Aorta (tissue), 5 donors: ENCODE data around the gene DAPK3. TPM values are rescaled to one million over a fixed set of nuclear protein-coding genes. Genes with fewer than 3 reads are reported as not detected.

Source experiments
- ATAC-seq: fragments of 200-7000 bp; cut with Tn5 transposase; one replicate; pipeline ENCODE4 v1.9.1; 2022; ENCODE audit warnings: moderate library complexity; ENCODE audit not compliant: low FRiP score
- DNase-seq, 2 donors: peaks; one replicate each; pipeline ENCODE4 v3.0.0-alpha.2; 2020
- H3K27ac ChIP-seq, 2 donors: one replicate each; pipeline ENCODE4 v1.5.1; 2013; ENCODE audit warnings: low read length in 2 of 2, mild to moderate bottlenecking in 2 of 2, moderate library complexity in 2 of 2, control low read depth in 1 of 2, inconsistent platforms in 1 of 2, low read depth in 1 of 2
- H3K27me3 ChIP-seq, 2 donors: one replicate each; pipeline ENCODE4 v1.6.1; 2013; ENCODE audit warnings: control low read depth in 1 of 2, low read length in 1 of 2, mild to moderate bottlenecking in 1 of 2, moderate library complexity in 1 of 2; ENCODE audit not compliant: insufficient read depth in 2 of 2, control insufficient read depth in 1 of 2
- H3K36me3 ChIP-seq, 2 donors: one replicate each; pipeline ENCODE4 v1.6.1; 2013; ENCODE audit warnings: control low read depth in 1 of 2, low read length in 1 of 2, mild to moderate bottlenecking in 1 of 2; ENCODE audit not compliant: insufficient read depth in 2 of 2, control insufficient read depth in 1 of 2
- H3K4me1 ChIP-seq, 2 donors: one replicate each; pipeline ENCODE4 v1.6.1; 2013; ENCODE audit warnings: low read length in 2 of 2, control low read depth in 1 of 2, mild to moderate bottlenecking in 1 of 2, moderate library complexity in 1 of 2; ENCODE audit not compliant: insufficient read depth in 2 of 2, control insufficient read depth in 1 of 2
- H3K4me3 ChIP-seq, 2 donors: one replicate each; pipeline ENCODE4 v1.5.1; 2013; ENCODE audit warnings: low read length in 2 of 2, control low read depth in 1 of 2, mild to moderate bottlenecking in 1 of 2
- H3K9me3 ChIP-seq: one replicate; pipeline ENCODE4 v1.6.1; 2013; ENCODE audit warnings: mild to moderate bottlenecking, low read length; ENCODE audit not compliant: control insufficient read depth
- WGBS, 2 donors: extraction: QIAGEN DNeasy Blood & Tissue Kit; methylation state at CpG; one replicate each; pipeline ENCODE4 v1.1.7; 2013; 5-methylcytosine and 5-hydroxymethylcytosine counted together
- intact Hi-C, 2 donors: fragments of 100-400 bp; cut with DNase I; formaldehyde crosslinking; loops; one replicate each; pipeline versions ENCODE4 v1.14.2 to v1.15.0; 2022
- polyA plus RNA-seq, 2 donors: library from polyadenylated mRNA; stranded (reverse); fragments of 200-250 nt; gene quantifications; one replicate each; pipeline ENCODE4 v1.2.3, GENCODE V29; 2013
- total RNA-seq, 2 donors: library from RNA; stranded (reverse); fragmentation: NEBNext Ultra II Directional; extraction: Animal tissue kit (Norgen Biotek cat#: 25700); gene quantifications; one replicate each; pipeline ENCODE4 v1.2.1, GENCODE V29; 2021
- donor health status: healthy with polysubstance abuse.
- donor health status: Bipolar disorder and iron deficiency.
- donor health status: DM: no; HTN: no; CAD: no.
- donor health status: DM: no; HTN: no; CAD: no.
- donor health status: DM: yes; HTN: yes; CAD: no.

DAPK3 gene
- total and polyA plus RNA-seq, 4 donors: 78.0 to 197 (median 132) TPM

- no peak for ATAC-seq
- DNase-seq: peak in 1 of 2 donors; percentile 43
- H3K4me1 ChIP-seq: peaks cover 0 to 4% of the 10 kb centered on the region in 2 donors
- 84% methylated on average over 39 of the region's 39 CpGs for WGBS, 2 donors
- intact Hi-C loops: no loop called here
- H3K4me3 ChIP-seq: no peak overlapping the region
- no peak overlapping the region for H3K27ac ChIP-seq
- H3K36me3 ChIP-seq: peaks cover 13 to 42% of the 10 kb centered on the region in 2 donors
- H3K27me3 ChIP-seq: no peaks in the 10 kb centered on the region
- H3K9me3 ChIP-seq: no peaks in the 10 kb centered on the region
Measured at GRCh38 chr19:3981736-3982681, 11.1 kb upstream of the DAPK3 start.

GRCh38 chr19:3981373-3981735 lies 10.5 kb upstream of the DAPK3 start:
- ATAC-seq (no peak), DNase-seq (no peak)
- 88 to 89% methylated on average over 10 of the region's 10 CpGs for WGBS, 2 donors
- intact Hi-C loops: no loop called here
- no peak overlapping the region for H3K27ac ChIP-seq
- H3K4me3 ChIP-seq: no peak overlapping the region
- H3K9me3 ChIP-seq: no peaks in the 10 kb centered on the region
- H3K27me3 ChIP-seq: no peaks in the 10 kb centered on the region
- peaks cover 14 to 48% of the 10 kb centered on the region in 2 donors for H3K36me3 ChIP-seq
- H3K4me1 ChIP-seq: no peaks in the 10 kb centered on the region

- no peaks in the 10 kb centered on the region for H3K4me1 ChIP-seq
- no peaks in the 10 kb centered on the region for H3K9me3 ChIP-seq
- ATAC-seq: no peak
- 86 to 88% methylated on average over 31 of the region's 31 CpGs for WGBS, 2 donors
- H3K27ac ChIP-seq: no peak overlapping the region
- H3K4me3 ChIP-seq: no peak overlapping the region
- peaks cover 14 to 49% of the 10 kb centered on the region in 2 donors for H3K36me3 ChIP-seq
- intact Hi-C loops: no loop called here
- H3K27me3 ChIP-seq: no peaks in the 10 kb centered on the region
- no peak for DNase-seq
Measured at GRCh38 chr19:3980353-3981251, 9.7 kb upstream of the DAPK3 start.

- Histone ChIP-seq H3K9me3 (no peaks in the 10 kb centered on the region), H3K36me3 (peaks cover 14 to 49% of the 10 kb centered on the region in 2 donors), H3K27ac (no peak overlapping the region), H3K27me3 (no peaks in the 10 kb centered on the region), H3K4me3 (no peak overlapping the region), H3K4me1 (no peaks in the 10 kb centered on the region)
- WGBS, 2 donors: 90 to 93% methylated on average over 25 of the region's 25 CpGs
- ATAC-seq: no peak
- no peak for DNase-seq
- intact Hi-C loops: no loop called here
Measured at GRCh38 chr19:3979674-3980352, 8.9 kb upstream of the DAPK3 start.

- Histone ChIP-seq H3K4me1 (no peaks in the 10 kb centered on the region), H3K36me3 (peaks cover 14 to 49% of the 10 kb centered on the region in 2 donors), H3K27me3 (no peaks in the 10 kb centered on the region), H3K4me3 (no peak overlapping the region), H3K9me3 (no peaks in the 10 kb centered on the region), H3K27ac (no peak overlapping the region)
- 94 to 95% methylated on average over 18 of the region's 18 CpGs for WGBS, 2 donors
- DNase-seq (no peak), ATAC-seq (no peak)
- intact Hi-C loops: no loop called here
Measured at GRCh38 chr19:3979289-3979673, 8.4 kb upstream of the DAPK3 start.

- WGBS, 2 donors: 93 to 95% methylated on average over 19 of the region's 19 CpGs
Measured at GRCh38 chr19:3978145-3978544, 7.2 kb upstream of the DAPK3 start.

GRCh38 chr19:3977242-3978143 lies 6.6 kb upstream of the DAPK3 start:
- 89 to 90% methylated on average over 58 to 59 of the region's 59 CpGs for WGBS, 2 donors
- intact Hi-C loops: no loop called here
- no peak overlapping the region for H3K27ac ChIP-seq
- H3K4me1 ChIP-seq: no peaks in the 10 kb centered on the region
- ATAC-seq (no peak), DNase-seq (no peak)
- H3K36me3 ChIP-seq: peaks cover 14 to 42% of the 10 kb centered on the region in 2 donors
- no peaks in the 10 kb centered on the region for H3K9me3 ChIP-seq
- H3K4me3 ChIP-seq: no peak overlapping the region
- no peaks in the 10 kb centered on the region for H3K27me3 ChIP-seq

More at GRCh38 chr19:3978145-3978544, 7.2 kb upstream of the DAPK3 start:
- no peak for DNase-seq
- no peaks in the 10 kb centered on the region for H3K27me3 ChIP-seq
- intact Hi-C loops: no loop called here
- no peak overlapping the region for H3K27ac ChIP-seq
- no peak for ATAC-seq
- H3K36me3 ChIP-seq: peaks cover 14 to 46% of the 10 kb centered on the region in 2 donors
- no peaks in the 10 kb centered on the region for H3K4me1 ChIP-seq
- H3K4me3 ChIP-seq: no peak overlapping the region
- no peaks in the 10 kb centered on the region for H3K9me3 ChIP-seq
